Fibroblast of skin of right quadriceps (primary cell): ENCODE results near the gene LRFN3.
"Not testable (repeated sequence)": the region's sequence is repeated elsewhere in the genome, so short reads cannot be mapped to it uniquely, and the experiment has no call there.

Experiments used
- DNase-seq: peaks from one replicate; pipeline ENCODE4 v3.0.0-alpha.2; 2013

LRFN3 gene

GRCh38 chr19:35908010-35908441 lies 28.1 kb upstream of the LRFN3 start, which contains the start of gene TYROBP:
Gene TYROBP, minus strand, starts transcription at chr19:35908295. Its CDS starts 67 bp downstream, at chr19:35908228.
- no peak for DNase-seq

GRCh38 chr19:35908973-35909683 lies 27.0 kb upstream of the LRFN3 start:
- DNase-seq = no peak

- no peak for DNase-seq
These were observed 26.5 kb upstream of the LRFN3 start for GRCh38 chr19:35909684-35910035.

GRCh38 chr19:35910355-35910754 lies 25.8 kb upstream of the LRFN3 start:
- not testable (repeated sequence) for DNase-seq

- DNase-seq = no peak
These were observed 25.0 kb upstream of the LRFN3 start for GRCh38 chr19:35911173-35911572.

GRCh38 chr19:35911790-35912189 lies 24.4 kb upstream of the LRFN3 start:
- no peak for DNase-seq

- DNase-seq = no peak
These were observed 22.6 kb upstream of the LRFN3 start for GRCh38 chr19:35913589-35913988.

- no peak for DNase-seq
These were observed 20.7 kb upstream of the LRFN3 start for GRCh38 chr19:35915443-35915842.

GRCh38 chr19:35919306-35919705 lies 16.9 kb upstream of the LRFN3 start:
- no peak for DNase-seq

- DNase-seq = no peak
These were observed 15.2 kb upstream of the LRFN3 start for GRCh38 chr19:35921012-35921411.

- no peak for DNase-seq
These were observed 10.7 kb upstream of the LRFN3 start for GRCh38 chr19:35925501-35925900.

- no peak for DNase-seq
These were observed 7.7 kb upstream of the LRFN3 start for GRCh38 chr19:35928507-35928906.

GRCh38 chr19:35929876-35930275 lies 6.3 kb upstream of the LRFN3 start:
- DNase-seq = no peak

GRCh38 chr19:35931161-35931873 lies 4.9 kb upstream of the LRFN3 start:
- DNase-seq = peak; percentile 100

- no peak for DNase-seq
These were observed 4.3 kb upstream of the LRFN3 start for GRCh38 chr19:35931874-35932202.

- DNase-seq = no peak
These were observed 3.8 kb upstream of the LRFN3 start for GRCh38 chr19:35932291-35932936.

GRCh38 chr19:35936738-35937268 lies 629 bp downstream of the LRFN3 start:
- DNase-seq = no peak

GRCh38 chr19:35937345-35938281 lies 1.4 kb downstream of the LRFN3 start:
- DNase-seq = no peak

- DNase-seq = no peak
These were observed 2.4 kb downstream of the LRFN3 start for GRCh38 chr19:35938282-35939224.

- DNase-seq = no peak
These were observed 3.3 kb downstream of the LRFN3 start for GRCh38 chr19:35939307-35940077.
